Esophagus mucosa (tissue), 1 donor: Measurements from ENCODE around the gene RC3H2. TPM values are rescaled to one million over a fixed set of nuclear protein-coding genes. Genes with fewer than 3 reads are reported as not detected.
"Not testable (repeated sequence)": the region's sequence is repeated elsewhere in the genome, so short reads cannot be mapped to it uniquely, and the experiment has no call there.

Experiments used
- ATAC-seq: fragments of 200-7000 bp; cut with Tn5 transposase; one replicate; pipeline ENCODE4 v1.9.1; 2020
- total RNA-seq: library from RNA; stranded (reverse); gene quantifications from one replicate; pipeline ENCODE4 v1.2.4, GENCODE V29; 2023
- donor health status: DM: yes; HTN: yes; CAD: no.

The RC3H2 gene
- total RNA-seq, 1 donor from 2014 or later, result 31.3 TPM

- no peak for ATAC-seq
These were observed 13.2 kb upstream of the RC3H2 start for GRCh38 chr9:122918310-122918709.

- ATAC-seq, result peak; percentile 91
These were observed 8.0 kb upstream of the RC3H2 start, which contains the start of gene ZBTB6 for GRCh38 chr9:122912964-122913673. Gene ZBTB6 (minus strand): TSS chr9:122913323. CDS start chr9:122912072, 1,251 bp downstream.

GRCh38 chr9:122912671-122912963 is 7.5 kb upstream of the RC3H2 start:
- ATAC-seq, result no peak

GRCh38 chr9:122906122-122906521 is 963 bp upstream of the RC3H2 start:
- not testable (repeated sequence) for ATAC-seq

- ATAC-seq, result peak; percentile 8
These were observed 715 bp downstream of the RC3H2 start for GRCh38 chr9:122904466-122904822.

GRCh38 chr9:122900791-122901190 is 4.4 kb downstream of the RC3H2 start:
- ATAC-seq, result no peak

- no peak for ATAC-seq
These were observed 7.2 kb downstream of the RC3H2 start for GRCh38 chr9:122897969-122898368.

GRCh38 chr9:122888480-122888879 is 16.7 kb downstream of the RC3H2 start:
- ATAC-seq, result no peak

GRCh38 chr9:122883125-122883524 is 22.0 kb downstream of the RC3H2 start:
- ATAC-seq, result no peak

GRCh38 chr9:122879443-122879842 is 25.7 kb downstream of the RC3H2 start:
- no peak for ATAC-seq

GRCh38 chr9:122875523-122875922 is 29.6 kb downstream of the RC3H2 start:
- no peak for ATAC-seq

- not testable (repeated sequence) for ATAC-seq
These were observed 37.9 kb downstream of the RC3H2 start for GRCh38 chr9:122867276-122867675.

- ATAC-seq, result no peak
These were observed 39.1 kb downstream of the RC3H2 start for GRCh38 chr9:122866079-122866478.

GRCh38 chr9:122865300-122865699 is 39.9 kb downstream of the RC3H2 start:
- ATAC-seq, result no peak

GRCh38 chr9:122863407-122863806 is 41.8 kb downstream of the RC3H2 start:
- no peak for ATAC-seq

GRCh38 chr9:122860319-122861142 is 44.6 kb downstream of the RC3H2 start:
- no peak for ATAC-seq

GRCh38 chr9:122857815-122858214 is 47.3 kb downstream of the RC3H2 start:
- ATAC-seq, result no peak

- not testable (repeated sequence) for ATAC-seq
These were observed 52.9 kb downstream of the RC3H2 start for GRCh38 chr9:122852085-122852786.

- ATAC-seq, result no peak
These were observed 56.8 kb downstream of the RC3H2 start for GRCh38 chr9:122848256-122848943.

- no peak for ATAC-seq
These were observed 58.7 kb downstream of the RC3H2 start for GRCh38 chr9:122846371-122846940.

GRCh38 chr9:122845116-122845515 is 60.0 kb downstream of the RC3H2 start:
- no peak for ATAC-seq

- no peak for ATAC-seq
These were observed 61.0 kb downstream of the RC3H2 start for GRCh38 chr9:122844137-122844536.

GRCh38 chr9:122841501-122841900 is 63.7 kb downstream of the RC3H2 start:
- no peak for ATAC-seq
